Osteoblast (primary cell): Measurements from ENCODE around the gene KLHL29. TPM values are rescaled to one million over a fixed set of nuclear protein-coding genes. Genes with fewer than 3 reads are reported as not detected.
A peak's percentile ranks its signal among the peaks of the same experiment; 100 is the strongest.

Experiments used
- DNase-seq: peaks from one replicate; pipeline ENCODE4 v3.0.0; 2011; ENCODE audit warnings: low spot score, mixed read lengths; ENCODE audit not compliant: insufficient read length; ENCODE audit errors: missing footprints
- H2AFZ ChIP-seq: 2 replicates; pipeline ENCODE4 v1.6.0; 2011; ENCODE audit warnings: mild to moderate bottlenecking, low read length
- H3K27ac ChIP-seq: 2 replicates; pipeline ENCODE4 v1.5.1; 2011; ENCODE audit warnings: mild to moderate bottlenecking, low read depth, low read length, moderate library complexity
- H3K27me3 ChIP-seq: 2 replicates; pipeline ENCODE4 v1.6.0; 2012; ENCODE audit warnings: mild to moderate bottlenecking, control low read depth, inconsistent platforms, low read length, moderate library complexity; ENCODE audit not compliant: insufficient read depth
- H3K36me3 ChIP-seq: 2 replicates; pipeline ENCODE4 v1.5.1; 2011; ENCODE audit warnings: mild to moderate bottlenecking, low read length, control low read depth, moderate library complexity; ENCODE audit not compliant: insufficient read depth
- H3K4me1 ChIP-seq: 2 replicates; pipeline ENCODE4 v1.5.1; 2011; ENCODE audit warnings: mild to moderate bottlenecking, low read length, control low read depth, moderate library complexity; ENCODE audit not compliant: insufficient read depth
- H3K4me2 ChIP-seq: 2 replicates; pipeline ENCODE4 v1.6.0; 2011; ENCODE audit warnings: mild to moderate bottlenecking, low read length; ENCODE audit not compliant: insufficient read depth
- H3K4me3 ChIP-seq: fragments of 200-600 bp; sonication (generic); 3 replicates; pipeline ENCODE4 v1.5.1; 2012; ENCODE audit warnings: mild to moderate bottlenecking, low read length, inconsistent platforms; ENCODE audit not compliant: insufficient read depth
- H3K79me2 ChIP-seq: 2 replicates; pipeline ENCODE4 v1.6.0; 2012; ENCODE audit warnings: mild to moderate bottlenecking, low read length, control low read depth, inconsistent platforms; ENCODE audit not compliant: insufficient read depth
- H3K9me3 ChIP-seq: 2 replicates; pipeline ENCODE4 v1.5.1; 2011; ENCODE audit warnings: low read depth, low read length, control low read depth
- H4K20me1 ChIP-seq: 2 replicates; pipeline ENCODE4 v1.6.0; 2012; ENCODE audit warnings: mild to moderate bottlenecking, low read length, control low read depth; ENCODE audit not compliant: insufficient read depth
- total RNA-seq: library from RNA; depleted of rRNA; stranded (reverse); fragments of >200 nt; gene quantifications from 2 replicates; pipeline ENCODE4 v1.2.3, GENCODE V29; 2012
- TF ChIP-seq, protein P1 (sequence below): IDR thresholded peaks from 2 replicates; pipeline ENCODE4 v1.5.1; 2011; ENCODE audit warnings: mild to moderate bottlenecking, low read depth, low read length, moderate library complexity; ENCODE audit errors: extremely low read depth

KLHL29 gene
- total RNA-seq, 1 donor = 3.3 TPM

DNA sequence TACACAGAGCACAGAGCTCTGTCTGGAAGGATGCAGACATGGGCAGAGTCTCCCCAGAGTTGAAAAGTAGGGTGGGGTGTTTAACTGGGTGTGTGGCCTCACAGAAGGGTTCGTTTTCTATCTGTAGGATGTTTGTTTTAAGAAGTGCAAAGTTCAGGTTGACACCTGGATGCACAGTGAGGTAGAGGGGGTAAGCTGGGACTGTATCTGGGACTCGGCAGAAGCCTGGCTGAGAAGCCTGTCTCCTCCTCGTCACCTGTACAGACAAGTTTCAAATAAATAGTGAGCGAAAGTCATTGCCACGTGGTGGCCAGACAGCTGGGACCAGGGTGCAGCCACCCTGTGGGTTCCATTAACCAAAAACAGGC, 145.9 kb downstream of the KLHL29 start:
- peak; percentile 68 for DNase-seq

DNA sequence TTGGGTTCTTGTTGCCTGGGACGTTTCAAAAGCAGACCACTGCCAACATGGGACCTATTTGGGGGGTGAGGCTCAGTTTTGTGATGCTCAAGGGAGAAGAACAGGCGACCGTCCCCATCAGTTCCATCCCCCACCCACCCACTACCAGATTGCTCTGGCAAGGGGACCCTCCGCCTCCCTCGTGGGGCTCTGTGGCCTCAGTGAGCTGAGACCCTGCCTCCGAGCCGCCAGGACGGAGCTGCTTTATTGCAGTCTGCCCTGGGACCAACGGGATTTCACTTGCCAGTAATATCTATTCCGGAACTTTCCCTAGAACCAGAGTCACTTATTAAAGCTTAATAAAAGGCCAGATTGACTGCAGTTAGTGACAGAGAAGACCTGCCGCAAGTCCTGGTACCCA, 146.3 kb downstream of the KLHL29 start:
- H3K27ac ChIP-seq = no peak overlapping the region
- no peaks in the 10 kb centered on the region for H3K9me3 ChIP-seq
- H3K4me2 ChIP-seq = no peak overlapping the region
- no peaks in the 10 kb centered on the region for H3K79me2 ChIP-seq
- no peaks in the 10 kb centered on the region for H3K4me1 ChIP-seq
- TF ChIP-seq, protein P1, sequence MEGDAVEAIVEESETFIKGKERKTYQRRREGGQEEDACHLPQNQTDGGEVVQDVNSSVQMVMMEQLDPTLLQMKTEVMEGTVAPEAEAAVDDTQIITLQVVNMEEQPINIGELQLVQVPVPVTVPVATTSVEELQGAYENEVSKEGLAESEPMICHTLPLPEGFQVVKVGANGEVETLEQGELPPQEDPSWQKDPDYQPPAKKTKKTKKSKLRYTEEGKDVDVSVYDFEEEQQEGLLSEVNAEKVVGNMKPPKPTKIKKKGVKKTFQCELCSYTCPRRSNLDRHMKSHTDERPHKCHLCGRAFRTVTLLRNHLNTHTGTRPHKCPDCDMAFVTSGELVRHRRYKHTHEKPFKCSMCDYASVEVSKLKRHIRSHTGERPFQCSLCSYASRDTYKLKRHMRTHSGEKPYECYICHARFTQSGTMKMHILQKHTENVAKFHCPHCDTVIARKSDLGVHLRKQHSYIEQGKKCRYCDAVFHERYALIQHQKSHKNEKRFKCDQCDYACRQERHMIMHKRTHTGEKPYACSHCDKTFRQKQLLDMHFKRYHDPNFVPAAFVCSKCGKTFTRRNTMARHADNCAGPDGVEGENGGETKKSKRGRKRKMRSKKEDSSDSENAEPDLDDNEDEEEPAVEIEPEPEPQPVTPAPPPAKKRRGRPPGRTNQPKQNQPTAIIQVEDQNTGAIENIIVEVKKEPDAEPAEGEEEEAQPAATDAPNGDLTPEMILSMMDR = no peak
- no peak overlapping the region for H3K4me3 ChIP-seq
- H2AFZ ChIP-seq = no peak overlapping the region
- no peaks in the 10 kb centered on the region for H3K27me3 ChIP-seq
- no peaks in the 10 kb centered on the region for H3K36me3 ChIP-seq
- DNase-seq = peak; percentile 61
- H4K20me1 ChIP-seq = no peaks in the 10 kb centered on the region

More for the DNA sequence above, 145.9 kb downstream of the KLHL29 start:
- Histone ChIP-seq H3K4me1 (no peaks in the 10 kb centered on the region), H3K4me3 (no peak overlapping the region), H4K20me1 (no peaks in the 10 kb centered on the region), H3K36me3 (no peaks in the 10 kb centered on the region), H3K27ac (no peak overlapping the region), H3K27me3 (no peaks in the 10 kb centered on the region), H3K79me2 (no peaks in the 10 kb centered on the region), H2AFZ (no peak overlapping the region), H3K4me2 (no peak overlapping the region), H3K9me3 (no peaks in the 10 kb centered on the region)
- TF ChIP-seq, protein P1 = no peak

DNA sequence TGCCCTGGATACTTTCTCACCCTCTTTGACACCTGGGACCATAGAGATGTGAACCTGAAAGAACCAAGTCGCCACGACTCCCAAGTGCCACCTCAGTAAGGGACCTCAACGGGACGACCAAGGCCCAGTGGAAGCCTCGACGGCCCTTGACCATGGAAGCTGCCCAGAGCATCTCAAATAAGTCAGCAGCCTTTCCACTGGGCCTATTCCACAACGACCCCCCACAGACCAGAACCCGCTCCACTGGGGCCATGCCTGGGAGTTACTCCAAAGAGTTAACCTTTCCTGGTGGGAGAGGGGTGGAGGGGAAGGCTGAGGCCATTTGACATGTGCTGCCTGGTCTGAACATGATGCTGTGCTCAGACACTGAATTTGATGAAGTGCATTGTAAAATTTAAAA, 146.9 kb downstream of the KLHL29 start:
- no peak overlapping the region for H2AFZ ChIP-seq
- no peak overlapping the region for H3K4me2 ChIP-seq
- no peaks in the 10 kb centered on the region for H3K4me1 ChIP-seq
- H3K79me2 ChIP-seq = no peaks in the 10 kb centered on the region
- no peaks in the 10 kb centered on the region for H3K9me3 ChIP-seq
- no peak overlapping the region for H3K27ac ChIP-seq
- H3K4me3 ChIP-seq = no peak overlapping the region
- TF ChIP-seq, protein P1 = no peak
- no peaks in the 10 kb centered on the region for H4K20me1 ChIP-seq
- peak; percentile 59 for DNase-seq
- no peaks in the 10 kb centered on the region for H3K27me3 ChIP-seq
- no peaks in the 10 kb centered on the region for H3K36me3 ChIP-seq

DNA sequence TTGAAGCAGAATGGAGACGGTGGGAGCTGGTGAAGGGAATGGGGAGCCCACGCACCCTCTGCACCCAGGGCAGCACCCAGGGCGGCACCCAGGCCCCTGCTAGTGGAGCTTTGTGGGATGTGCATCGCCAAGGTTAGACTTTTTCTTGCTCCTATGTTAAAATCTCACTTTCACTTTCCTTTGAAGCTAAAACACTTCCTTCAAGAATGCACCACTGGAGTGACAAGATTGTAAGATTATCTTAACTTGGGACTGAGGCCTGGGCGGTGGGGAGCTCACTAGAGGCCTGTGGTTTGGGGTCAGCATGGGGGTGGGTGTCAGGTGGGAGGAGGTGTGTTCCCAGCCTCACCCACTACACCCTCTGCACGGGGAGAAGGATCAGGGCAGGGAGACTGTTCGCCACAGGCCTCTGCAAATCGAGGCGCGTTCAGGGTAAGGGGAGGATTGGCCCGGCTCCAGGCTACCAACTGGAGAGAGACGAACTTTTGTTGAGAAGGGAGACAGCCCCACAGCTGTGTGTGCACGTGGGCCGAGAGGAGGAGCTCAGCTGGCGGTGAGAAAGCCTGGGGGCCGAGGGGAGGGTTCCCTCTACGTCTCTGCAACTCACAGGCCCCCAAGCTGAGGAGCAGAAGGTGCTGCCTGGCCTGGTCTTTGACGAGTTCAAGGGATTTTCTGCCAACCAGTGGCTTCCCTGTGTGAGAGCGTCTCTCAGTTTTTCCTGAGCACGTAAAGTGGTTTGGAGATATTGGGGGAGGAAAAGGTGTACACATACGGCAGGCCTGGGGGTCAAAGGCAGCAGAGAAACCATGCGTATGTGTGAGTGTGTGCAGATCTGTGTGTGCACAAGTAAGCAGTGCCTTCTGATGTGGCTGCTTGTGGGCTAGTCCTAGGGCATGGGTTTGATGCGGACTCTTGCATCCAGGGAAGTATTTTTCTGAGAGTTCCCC, 147.7 kb downstream of the KLHL29 start:
- Histone ChIP-seq H3K4me3 (no peak overlapping the region), H2AFZ (peak overlapping the region; percentile 31), H3K9me3 (no peaks in the 10 kb centered on the region), H3K4me2 (peak overlapping the region; percentile 15), H3K27me3 (no peaks in the 10 kb centered on the region), H3K27ac (no peak overlapping the region), H3K79me2 (no peaks in the 10 kb centered on the region), H3K4me1 (no peaks in the 10 kb centered on the region), H4K20me1 (no peaks in the 10 kb centered on the region), H3K36me3 (no peaks in the 10 kb centered on the region)
- DNase-seq = peak; percentile 62
- TF ChIP-seq, protein P1 = no peak
